SK-N-SH (cell line): Measurements from ENCODE around the gene ARHGDIA. TPM values are rescaled to one million over a fixed set of nuclear protein-coding genes. Genes with fewer than 3 reads are reported as not detected.

Experiments
- CTCF ChIA-PET: fragments of 300-600, 350-600 bp; formaldehyde crosslinking; extraction: SDS; loops from one replicate; lab custom pipeline; 2021; lab: Yijun Ruan, JAX
- POLR2A ChIA-PET: fragments of 350-600 bp; sonication (Branson Sonifier 250); formaldehyde crosslinking; extraction: SDS; loops from one replicate; lab custom pipeline; 2020; ENCODE audit warnings: antibody characterized with exemption, inconsistent platforms; lab: Yijun Ruan, JAX
- DNase-seq: peaks from one replicate; pipeline ENCODE4 v3.0.0; 2012
- H2AFZ ChIP-seq: fragments of 200-600 bp; sonication (generic); 2 replicates; pipeline ENCODE4 v1.8.1; 2016; ENCODE audit warnings: antibody characterized with exemption, mild to moderate bottlenecking, low read depth
- H3F3A ChIP-seq: fragments of 200-600 bp; sonication (generic); replicated peaks from 2 replicates; pipeline ENCODE3; 2016; ENCODE audit warnings: antibody characterized with exemption, mild to moderate bottlenecking; ENCODE audit not compliant: insufficient read depth
- H3K27ac ChIP-seq, 2 experiments: fragments of 200-500 bp in 1 of 2; fragments of 200-600 bp in 1 of 2; sonication (Bioruptor generic) in 1 of 2; sonication (generic), shearing (Covaris generic) in 1 of 2; 2 replicates each; pipeline versions ENCODE4 v1.5.1 to v1.6.1; 2014 to 2016; ENCODE audit warnings: low read depth in 2 of 2, inconsistent platforms in 1 of 2, low read length in 1 of 2, mild to moderate bottlenecking in 1 of 2, mixed read lengths in 1 of 2
- H3K27me3 ChIP-seq: fragments of 200-600 bp; sonication (generic), shearing (Covaris generic); 2 replicates; pipeline ENCODE4 v1.6.1; 2016; ENCODE audit warnings: mixed run types; ENCODE audit not compliant: insufficient read depth
- H3K36me3 ChIP-seq, 2 experiments: fragments of 200-500 bp in 1 of 2; fragments of 200-600 bp in 1 of 2; sonication (Bioruptor generic) in 1 of 2; sonication (generic) in 1 of 2; replicated peaks in 1 of 2; 2 replicates each; pipeline versions ENCODE3 to v1.5.1; 2014 to 2016; ENCODE audit warnings: low read length in 1 of 2, mild to moderate bottlenecking in 1 of 2; ENCODE audit not compliant: insufficient read depth in 2 of 2, control insufficient read depth in 1 of 2
- H3K4me1 ChIP-seq, 2 experiments: fragments of 200-500 bp in 1 of 2; fragments of 200-600 bp in 1 of 2; sonication (Bioruptor generic) in 1 of 2; sonication (generic), shearing (Covaris generic) in 1 of 2; 2 replicates each; pipeline versions ENCODE4 v1.5.1 to v1.6.1; 2014 to 2016; ENCODE audit warnings: low read depth in 1 of 2, low read length in 1 of 2, mixed run types in 1 of 2; ENCODE audit not compliant: insufficient read depth in 2 of 2, control insufficient read depth in 1 of 2
- H3K4me2 ChIP-seq: fragments of 200-600 bp; sonication (generic), shearing (Covaris generic); 2 replicates; pipeline ENCODE4 v1.6.1; 2017; ENCODE audit warnings: mixed run types
- H3K4me3 ChIP-seq, 2 experiments: fragments of 200-500 bp in 1 of 2; fragments of 200-600 bp in 1 of 2; sonication (Bioruptor generic) in 1 of 2; sonication (generic), shearing (Covaris generic) in 1 of 2; 2 replicates each; pipeline versions ENCODE4 v1.5.1 to v1.8.1; 2014 to 2016; ENCODE audit warnings: low read depth in 2 of 2, inconsistent platforms in 1 of 2, low read length in 1 of 2, mild to moderate bottlenecking in 1 of 2, mixed read lengths in 1 of 2, moderate library complexity in 1 of 2
- H3K79me2 ChIP-seq: fragments of 200-600 bp; sonication (generic); 2 replicates; pipeline ENCODE4 v1.8.1; 2017; ENCODE audit warnings: mild to moderate bottlenecking; ENCODE audit not compliant: insufficient read depth
- H3K9ac ChIP-seq: fragments of 200-600 bp; sonication (generic); 2 replicates; pipeline ENCODE4 v1.6.1; 2017; ENCODE audit warnings: mixed run types
- H3K9me2 ChIP-seq: fragments of 200-600 bp; sonication (generic); 2 replicates; pipeline ENCODE4 v1.6.1; 2017; ENCODE audit warnings: mixed run types
- H3K9me3 ChIP-seq: fragments of 200-600 bp; sonication (generic); 2 replicates; pipeline ENCODE4 v1.6.1; 2017; ENCODE audit warnings: mixed run types, mild to moderate bottlenecking, moderate library complexity
- H4K20me1 ChIP-seq: fragments of 200-600 bp; sonication (generic); 2 replicates; pipeline ENCODE4 v1.6.1; 2017; ENCODE audit warnings: mild to moderate bottlenecking, mixed run types; ENCODE audit not compliant: insufficient read depth
- ELF1 ChIP-seq: IDR thresholded peaks from 2 replicates; pipeline ENCODE4 v1.4.0; 2012
- FOSL2 ChIP-seq: IDR thresholded peaks from 2 replicates; pipeline ENCODE4 v1.4.0; 2012; ENCODE audit warnings: low read depth, mild to moderate bottlenecking, moderate library complexity, borderline replicate concordance
- FOXM1 ChIP-seq: IDR thresholded peaks from 2 replicates; pipeline ENCODE4 v1.4.0; 2012; ENCODE audit warnings: low read depth, mild to moderate bottlenecking
- GATA2 ChIP-seq: sonication (generic); formaldehyde crosslinking; IDR thresholded peaks from 2 replicates; pipeline ENCODE4 v1.5.0; 2020; ENCODE audit warnings: mild to moderate bottlenecking, missing genetic modification reagents
- IRF3 ChIP-seq: fragments of 150-350 bp; IDR thresholded peaks from 2 replicates; pipeline ENCODE4 v1.6.1; 2016; ENCODE audit warnings: mild to moderate bottlenecking, low read depth, low read length
- MAX ChIP-seq: IDR thresholded peaks from 2 replicates; pipeline ENCODE4 v1.4.0; 2012; ENCODE audit warnings: low read depth
- MEF2A ChIP-seq: IDR thresholded peaks from 2 replicates; pipeline ENCODE4 v1.4.0; 2012; ENCODE audit warnings: low read depth, borderline replicate concordance
- MXI1 ChIP-seq: IDR thresholded peaks from 2 replicates; pipeline ENCODE4 v1.6.1; 2012; ENCODE audit warnings: mild to moderate bottlenecking, low read depth, low read length, improper control_type of control experiment
- NRF1 ChIP-seq: IDR thresholded peaks from 2 replicates; pipeline ENCODE4 v1.6.1; 2012; ENCODE audit warnings: low read depth, mild to moderate bottlenecking, low read length
- PBX3 ChIP-seq: IDR thresholded peaks from 2 replicates; pipeline ENCODE4; 2012
- POLR2AphosphoS5 ChIP-seq: IDR thresholded peaks from 2 replicates; pipeline ENCODE4 v1.6.1; 2012; ENCODE audit warnings: low read depth, low read length
- RAD21 ChIP-seq: IDR thresholded peaks from 2 replicates; pipeline ENCODE4 v1.6.1; 2012; ENCODE audit warnings: mild to moderate bottlenecking, low read length
- SIN3A ChIP-seq: IDR thresholded peaks from 2 replicates; pipeline ENCODE4 v1.6.1; 2012; ENCODE audit warnings: low read depth, mild to moderate bottlenecking, low read length, moderate library complexity, borderline replicate concordance
- SMC3 ChIP-seq: IDR thresholded peaks from 2 replicates; pipeline ENCODE4 v1.6.1; 2012; ENCODE audit warnings: low read depth, low read length, improper control_type of control experiment
- TEAD4 ChIP-seq: IDR thresholded peaks from 2 replicates; pipeline ENCODE4 v1.4.0; 2012; ENCODE audit warnings: mild to moderate bottlenecking, borderline replicate concordance; ENCODE audit not compliant: insufficient read depth
- YY1 ChIP-seq: IDR thresholded peaks from 2 replicates; pipeline ENCODE4 v1.4.0; 2012; ENCODE audit warnings: low read depth, mild to moderate bottlenecking
- ZBTB33 ChIP-seq: IDR thresholded peaks from 2 replicates; pipeline ENCODE4 v1.4.0; 2012; ENCODE audit warnings: low read depth, borderline replicate concordance
- WGBS: methylation state at CpG from one replicate; pipeline ENCODE4 v1.1.6; 2017; ENCODE audit warnings: low lambda C conversion rate; 5-methylcytosine and 5-hydroxymethylcytosine counted together
- polyA plus RNA-seq, 3 experiments: library from polyadenylated mRNA; depleted of rRNA; stranded (reverse); fragments of >200 nt; gene quantifications; 2 replicates each; pipeline ENCODE4 v1.2.3, GENCODE V29; 2012

Gene ARHGDIA
- polyA plus RNA-seq, 1 of the 3 experiments (the other 2 are of a cell fraction): 385 TPM

GRCh38 chr17:81912441-81913309 is 41.5 kb upstream of the ARHGDIA start (continued):
- TF ChIP-seq MAX: no peak
- no peak for TF ChIP-seq GATA2 (CRISPR knock-in tag)
- no peak for TF ChIP-seq POLR2AphosphoS5
- TF ChIP-seq FOSL2: no peak
- TF ChIP-seq MXI1: no peak
- no peak for TF ChIP-seq NRF1

- no peak overlapping the region for H3K9ac ChIP-seq
- H3K27me3 ChIP-seq: no peaks in the 10 kb centered on the region
- H3K79me2 ChIP-seq: peaks cover 28% of the 10 kb centered on the region
- H3K36me3 ChIP-seq: peaks cover 27 to 67% of the 10 kb centered on the region in 2 experiments
- ChIA-PET CTCF (interaction anchor here (0.7 to 3.8 kb wide), 6 partner anchors 13 to 242 kb away, joined by 3 to 20 read pairs (median 4); no protein-coding TSS in a partner anchor), POLR2A (no interaction called here)
- H3K9me2 ChIP-seq: no peaks in the 10 kb centered on the region
- TF ChIP-seq MEF2A (no peak), ELF1 (no peak), SIN3A (no peak), YY1 (no peak), TEAD4 (no peak), PBX3 (no peak), FOXM1 (no peak), POLR2AphosphoS5 (no peak), MXI1 (no peak), SMC3 (no peak), ZBTB33 (no peak), RAD21 (no peak), NRF1 (no peak), IRF3 (no peak)
- peak overlapping the region in 1 of 2 experiments; percentile 43; a peak in 2 of 4 replicates for H3K27ac ChIP-seq
- peaks cover 19% of the 10 kb centered on the region for H3F3A ChIP-seq
- DNase-seq: no peak
- peaks cover 32% of the 10 kb centered on the region for H4K20me1 ChIP-seq
- no peaks in the 10 kb centered on the region for H3K9me3 ChIP-seq
- H3K4me3 ChIP-seq: no peak overlapping the region
- no peak overlapping the region for H2AFZ ChIP-seq
- no peak overlapping the region for H3K4me2 ChIP-seq
- peaks cover 13 to 25% of the 10 kb centered on the region in 2 experiments for H3K4me1 ChIP-seq
- WGBS: 91% methylated on average over 16 of the region's 19 CpGs
These were observed 40.8 kb upstream of the ARHGDIA start for GRCh38 chr17:81911969-81912368.
